OCI-LY1 (cell line): ENCODE results near the gene PGAM2.

Experiments used
- H2AFZ ChIP-seq: fragments of 200-600 bp; sonication (generic), shearing (Covaris generic); 2 replicates; pipeline ENCODE4 v1.6.0; 2014; ENCODE audit warnings: antibody characterized with exemption, mild to moderate bottlenecking, low read length
- H3F3A ChIP-seq: fragments of 200-600 bp; sonication (generic), shearing (Covaris generic); 2 replicates; pipeline ENCODE4 v1.6.0; 2014; ENCODE audit warnings: mild to moderate bottlenecking, antibody characterized with exemption, low read length, moderate library complexity; ENCODE audit not compliant: insufficient read depth
- H3K27ac ChIP-seq: fragments of 200-600 bp; sonication (generic); 2 replicates; pipeline ENCODE4 v1.5.1; 2014; ENCODE audit warnings: low read length, mixed run types, mild to moderate bottlenecking, low read depth; ENCODE audit not compliant: poor library complexity, severe bottlenecking
- H3K27me3 ChIP-seq: fragments of 200-600 bp; sonication (generic); 2 replicates; pipeline ENCODE4 v1.6.0; 2014; ENCODE audit warnings: antibody characterized with exemption, mild to moderate bottlenecking, low read length, moderate library complexity; ENCODE audit not compliant: insufficient read depth
- H3K36me3 ChIP-seq: fragments of 200-600 bp; sonication (generic); 2 replicates; pipeline ENCODE4 v1.6.1; 2014; ENCODE audit warnings: mild to moderate bottlenecking, antibody characterized with exemption, low read length, moderate library complexity, mixed read lengths; ENCODE audit not compliant: insufficient read depth
- H3K4me1 ChIP-seq: fragments of 200-600 bp; sonication (generic); 2 replicates; pipeline ENCODE4 v1.5.1; 2014; ENCODE audit warnings: mild to moderate bottlenecking, low read length, moderate library complexity; ENCODE audit not compliant: insufficient read depth, severe bottlenecking
- H3K4me2 ChIP-seq: fragments of 200-600 bp; sonication (generic), shearing (Covaris generic); 2 replicates; pipeline ENCODE4 v1.6.1; 2014; ENCODE audit warnings: low read length
- H3K4me3 ChIP-seq: fragments of 200-600 bp; sonication (generic); 2 replicates; pipeline ENCODE4 v1.5.1; 2014; ENCODE audit warnings: low read length, low read depth, mild to moderate bottlenecking, mixed read lengths; ENCODE audit not compliant: poor library complexity, severe bottlenecking
- H3K79me2 ChIP-seq: fragments of 200-600 bp; shearing (Covaris generic); 2 replicates; pipeline ENCODE4 v1.6.1; 2016; ENCODE audit warnings: mixed run types, low read length, mixed read lengths; ENCODE audit not compliant: insufficient read depth
- H3K9ac ChIP-seq: fragments of 200-600 bp; sonication (generic), shearing (Covaris generic); 2 replicates; pipeline ENCODE4 v1.6.1; 2014; ENCODE audit warnings: mild to moderate bottlenecking, low read length, mixed read lengths
- H3K9me2 ChIP-seq: fragments of 200-600 bp; sonication (generic), shearing (Covaris generic); 2 replicates; pipeline ENCODE4 v1.6.1; 2014; ENCODE audit warnings: low read depth, mild to moderate bottlenecking, low read length, mixed read lengths
- H3K9me3 ChIP-seq: fragments of 200-600 bp; shearing (Covaris generic); 2 replicates; pipeline ENCODE4 v1.6.1; 2014; ENCODE audit warnings: low read length, mixed read lengths
- H4K20me1 ChIP-seq: fragments of 200-600 bp; sonication (generic), shearing (Covaris generic); 2 replicates; pipeline ENCODE4 v1.6.0; 2016; ENCODE audit warnings: mild to moderate bottlenecking, low read length; ENCODE audit not compliant: insufficient read depth
- CTCF ChIP-seq: fragments of 200-600 bp; sonication (generic), shearing (Covaris generic); IDR thresholded peaks from 2 replicates; pipeline ENCODE4 v1.5.1; 2017; ENCODE audit warnings: mild to moderate bottlenecking, antibody characterized with exemption, low read length, moderate library complexity, mixed read lengths
- EZH2 ChIP-seq: fragments of 200-600 bp; sonication (generic), shearing (Covaris generic); IDR thresholded peaks from 2 replicates; pipeline ENCODE4 v1.8.0; 2017; ENCODE audit warnings: borderline replicate concordance, mixed run types, mild to moderate bottlenecking, antibody characterized with exemption, low read length, moderate library complexity, mixed read lengths

The PGAM2 gene

GRCh38 chr7:44076101-44076895 is 10.9 kb upstream of the PGAM2 start:
- TF ChIP-seq CTCF (no peak), EZH2 (no peak)
- Histone ChIP-seq H3K36me3 (peaks cover 100% of the 10 kb centered on the region), H3K9me3 (no peaks in the 10 kb centered on the region), H3F3A (no peaks in the 10 kb centered on the region), H3K9me2 (no peaks in the 10 kb centered on the region), H3K27me3 (no peaks in the 10 kb centered on the region), H4K20me1 (no peaks in the 10 kb centered on the region), H3K79me2 (no peaks in the 10 kb centered on the region), H3K4me1 (peaks cover 28% of the 10 kb centered on the region), H2AFZ (no peak overlapping the region), H3K4me3 (no peak overlapping the region), H3K4me2 (no peak overlapping the region), H3K27ac (no peak overlapping the region), H3K9ac (no peak overlapping the region)

- H4K20me1 ChIP-seq: no peaks in the 10 kb centered on the region
- no peak overlapping the region for H2AFZ ChIP-seq
- no peaks in the 10 kb centered on the region for H3F3A ChIP-seq
- H3K27ac ChIP-seq: no peak overlapping the region
- no peak overlapping the region for H3K4me3 ChIP-seq
- TF ChIP-seq CTCF (no peak), EZH2 (no peak)
- H3K4me1 ChIP-seq: peaks cover 20% of the 10 kb centered on the region
- peaks cover 97% of the 10 kb centered on the region for H3K36me3 ChIP-seq
- H3K79me2 ChIP-seq: no peaks in the 10 kb centered on the region
- no peak overlapping the region for H3K9ac ChIP-seq
- no peak overlapping the region for H3K4me2 ChIP-seq
- no peaks in the 10 kb centered on the region for H3K9me3 ChIP-seq
- no peaks in the 10 kb centered on the region for H3K9me2 ChIP-seq
- H3K27me3 ChIP-seq: no peaks in the 10 kb centered on the region
These were observed 10.1 kb upstream of the PGAM2 start for GRCh38 chr7:44075296-44076075.

GRCh38 chr7:44074349-44074695 is 9.0 kb upstream of the PGAM2 start:
- Histone ChIP-seq H2AFZ (no peak overlapping the region), H3K9me2 (no peaks in the 10 kb centered on the region), H3K4me1 (peaks cover 9% of the 10 kb centered on the region), H3F3A (no peaks in the 10 kb centered on the region), H3K36me3 (peaks cover 85% of the 10 kb centered on the region), H3K9me3 (no peaks in the 10 kb centered on the region), H3K27ac (peak overlapping the region; percentile 11), H3K79me2 (no peaks in the 10 kb centered on the region), H3K9ac (no peak overlapping the region), H3K4me2 (no peak overlapping the region), H3K27me3 (no peaks in the 10 kb centered on the region), H4K20me1 (no peaks in the 10 kb centered on the region), H3K4me3 (no peak overlapping the region)
- TF ChIP-seq EZH2 (no peak), CTCF (no peak)
